NB4 (cell line): ENCODE data around the gene PAMR1.

Source experiments
- CTCF ChIP-seq: IDR thresholded peaks from one replicate; pipeline ENCODE4 v1.5.1; 2012; ENCODE audit warnings: low read depth, low read length
- MAX ChIP-seq: IDR thresholded peaks from 2 replicates; pipeline ENCODE4 v1.6.1; 2011; ENCODE audit warnings: low read depth, low read length
- MYC ChIP-seq: IDR thresholded peaks from 2 replicates; pipeline ENCODE4 v1.6.1; 2011; ENCODE audit warnings: low read depth, low read length
- POLR2A ChIP-seq: IDR thresholded peaks from 2 replicates; pipeline ENCODE4 v1.6.1; 2011; ENCODE audit warnings: mild to moderate bottlenecking; ENCODE audit not compliant: insufficient read length; ENCODE audit errors: extremely low read depth

GRCh38 chr11:35390737-35391682 is 134.4 kb downstream of the PAMR1 start:
- TF ChIP-seq CTCF: no peak
- no peak for TF ChIP-seq MAX
- no peak for TF ChIP-seq POLR2A
- no peak for TF ChIP-seq MYC
